HG03469 (cell line): ENCODE measurements around the gene C1orf174.

Experiments used
- ATAC-seq: cut with Tn5 transposase; IDR thresholded peaks from one replicate; pipeline ENCODE4 v1.9.1; 2021; ENCODE audit warnings: mild to moderate bottlenecking, moderate library complexity, moderate number of reproducible peaks; ENCODE audit not compliant: unreplicated experiment

The C1orf174 gene

GRCh38 chr1:3910857-3911845 lies 11.1 kb upstream of the C1orf174 start:
- ATAC-seq = no peak

GRCh38 chr1:3910049-3910731 lies 10.1 kb upstream of the C1orf174 start:
- ATAC-seq = no peak

- no peak for ATAC-seq
Observed at GRCh38 chr1:3909615-3910014, 9.5 kb upstream of the C1orf174 start.

GRCh38 chr1:3908886-3909517 lies 8.9 kb upstream of the C1orf174 start:
- ATAC-seq = no peak

- ATAC-seq = no peak
Observed at GRCh38 chr1:3907621-3908165, 7.6 kb upstream of the C1orf174 start.

- no peak for ATAC-seq
Observed at GRCh38 chr1:3907031-3907534, 7.0 kb upstream of the C1orf174 start.

GRCh38 chr1:3906672-3907020 lies 6.6 kb upstream of the C1orf174 start:
- ATAC-seq = no peak

- ATAC-seq = no peak
Observed at GRCh38 chr1:3905953-3906671, 6.0 kb upstream of the C1orf174 start.

GRCh38 chr1:3905266-3905952 lies 5.3 kb upstream of the C1orf174 start:
- ATAC-seq = no peak

- no peak for ATAC-seq
Observed at GRCh38 chr1:3904843-3905185, 4.7 kb upstream of the C1orf174 start.

GRCh38 chr1:3904006-3904842 lies 4.2 kb upstream of the C1orf174 start:
- no peak for ATAC-seq

GRCh38 chr1:3903141-3904005 lies 3.3 kb upstream of the C1orf174 start:
- ATAC-seq = no peak

GRCh38 chr1:3902571-3903091 lies 2.6 kb upstream of the C1orf174 start:
- no peak for ATAC-seq

GRCh38 chr1:3902111-3902511 lies 2.0 kb upstream of the C1orf174 start:
- ATAC-seq = no peak

GRCh38 chr1:3900969-3901529 lies 977 bp upstream of the C1orf174 start:
- ATAC-seq = peak; percentile 36

GRCh38 chr1:3899754-3900149 lies 320 bp downstream of the C1orf174 start:
- ATAC-seq = peak; percentile 2

GRCh38 chr1:3898994-3899753 lies 898 bp downstream of the C1orf174 start:
- no peak for ATAC-seq
